GM18505 (cell line): Measurements from ENCODE around the gene CBARP.

Experiments
- ATAC-seq: cut with Tn5 transposase; IDR thresholded peaks from one replicate; pipeline ENCODE4 v1.9.1; 2021; ENCODE audit not compliant: unreplicated experiment
- POLR2A ChIP-seq: IDR thresholded peaks from 4 replicates; pipeline ENCODE4 v1.6.1; 2011; ENCODE audit warnings: borderline replicate concordance; ENCODE audit not compliant: insufficient read depth, insufficient read length; ENCODE audit errors: extremely low read depth

CBARP gene

GRCh38 chr19:1263188-1263587 is 25.4 kb upstream of the CBARP start:
- no peak for TF ChIP-seq POLR2A
- ATAC-seq = no peak

- no peak for TF ChIP-seq POLR2A
- no peak for ATAC-seq
Measured at GRCh38 chr19:1262623-1263123, 24.9 kb upstream of the CBARP start.

- ATAC-seq = no peak
- peak; percentile 35 for TF ChIP-seq POLR2A
Measured at GRCh38 chr19:1261798-1262622, 24.2 kb upstream of the CBARP start.

- ATAC-seq = no peak
- no peak for TF ChIP-seq POLR2A
Measured at GRCh38 chr19:1261538-1261797, 23.7 kb upstream of the CBARP start.

GRCh38 chr19:1260749-1261537 is 23.1 kb upstream of the CBARP start:
- TF ChIP-seq POLR2A = peak; percentile 28

GRCh38 chr19:1259876-1260748 is 22.3 kb upstream of the CBARP start:
- no peak for TF ChIP-seq POLR2A
- ATAC-seq = peak; percentile 5

More at GRCh38 chr19:1260749-1261537, 23.1 kb upstream of the CBARP start:
- ATAC-seq = peak; percentile 50

- TF ChIP-seq POLR2A = peak; percentile 85
Measured at GRCh38 chr19:1259206-1259875, 21.5 kb upstream of the CBARP start.

GRCh38 chr19:1258707-1259205 is 21.0 kb upstream of the CBARP start:
- ATAC-seq = no peak
- no peak for TF ChIP-seq POLR2A

More at GRCh38 chr19:1259206-1259875, 21.5 kb upstream of the CBARP start:
- peak; percentile 25 for ATAC-seq

- no peak for TF ChIP-seq POLR2A
Measured at GRCh38 chr19:1258163-1258492, 20.3 kb upstream of the CBARP start.

GRCh38 chr19:1257475-1258162 is 19.8 kb upstream of the CBARP start:
- TF ChIP-seq POLR2A = no peak
- ATAC-seq = no peak

More at GRCh38 chr19:1258163-1258492, 20.3 kb upstream of the CBARP start:
- ATAC-seq = no peak

- no peak for ATAC-seq
- no peak for TF ChIP-seq POLR2A
Measured at GRCh38 chr19:1256646-1257474, 19.1 kb upstream of the CBARP start.
